PFSK-1 (cell line): Measurements from ENCODE around the gene ANKRD17.

Experiments
- FOXP2 ChIP-seq: optimal IDR thresholded peaks from 2 replicates; pipeline ENCODE3; 2011; ENCODE audit warnings: borderline replicate concordance, control low read depth, inconsistent platforms; ENCODE audit not compliant: insufficient read depth; ENCODE audit errors: extremely low read length, extremely low read depth
- POLR2AphosphoS5 ChIP-seq: IDR thresholded peaks from 2 replicates; pipeline ENCODE4 v1.6.1; 2012; ENCODE audit warnings: low read depth, mild to moderate bottlenecking, control low read depth, low read length, moderate library complexity
- SIN3A ChIP-seq: IDR thresholded peaks from 2 replicates; pipeline ENCODE4 v1.6.1; 2012; ENCODE audit warnings: mild to moderate bottlenecking, low read length, moderate library complexity, borderline replicate concordance; ENCODE audit not compliant: insufficient read depth
- TAF1 ChIP-seq: IDR thresholded peaks from 2 replicates; pipeline ENCODE4 v1.6.1; 2012; ENCODE audit warnings: low read length, control low read depth, borderline replicate concordance; ENCODE audit not compliant: insufficient read depth
- TF ChIP-seq, protein P1 (sequence below), 2 experiments: IDR thresholded peaks; 2 replicates each; pipeline versions ENCODE4 v1.6.1 to v1.8.0; 2011 to 2012; ENCODE audit warnings: low read depth in 2 of 2, low read length in 2 of 2, control low read depth in 1 of 2, inconsistent platforms in 1 of 2, mild to moderate bottlenecking in 1 of 2, moderate library complexity in 1 of 2; ENCODE audit not compliant: insufficient read depth in 1 of 2

Gene ANKRD17

GRCh38 chr4:73156394-73156793 lies 102.2 kb downstream of the ANKRD17 start:
- TF ChIP-seq, protein P1, sequence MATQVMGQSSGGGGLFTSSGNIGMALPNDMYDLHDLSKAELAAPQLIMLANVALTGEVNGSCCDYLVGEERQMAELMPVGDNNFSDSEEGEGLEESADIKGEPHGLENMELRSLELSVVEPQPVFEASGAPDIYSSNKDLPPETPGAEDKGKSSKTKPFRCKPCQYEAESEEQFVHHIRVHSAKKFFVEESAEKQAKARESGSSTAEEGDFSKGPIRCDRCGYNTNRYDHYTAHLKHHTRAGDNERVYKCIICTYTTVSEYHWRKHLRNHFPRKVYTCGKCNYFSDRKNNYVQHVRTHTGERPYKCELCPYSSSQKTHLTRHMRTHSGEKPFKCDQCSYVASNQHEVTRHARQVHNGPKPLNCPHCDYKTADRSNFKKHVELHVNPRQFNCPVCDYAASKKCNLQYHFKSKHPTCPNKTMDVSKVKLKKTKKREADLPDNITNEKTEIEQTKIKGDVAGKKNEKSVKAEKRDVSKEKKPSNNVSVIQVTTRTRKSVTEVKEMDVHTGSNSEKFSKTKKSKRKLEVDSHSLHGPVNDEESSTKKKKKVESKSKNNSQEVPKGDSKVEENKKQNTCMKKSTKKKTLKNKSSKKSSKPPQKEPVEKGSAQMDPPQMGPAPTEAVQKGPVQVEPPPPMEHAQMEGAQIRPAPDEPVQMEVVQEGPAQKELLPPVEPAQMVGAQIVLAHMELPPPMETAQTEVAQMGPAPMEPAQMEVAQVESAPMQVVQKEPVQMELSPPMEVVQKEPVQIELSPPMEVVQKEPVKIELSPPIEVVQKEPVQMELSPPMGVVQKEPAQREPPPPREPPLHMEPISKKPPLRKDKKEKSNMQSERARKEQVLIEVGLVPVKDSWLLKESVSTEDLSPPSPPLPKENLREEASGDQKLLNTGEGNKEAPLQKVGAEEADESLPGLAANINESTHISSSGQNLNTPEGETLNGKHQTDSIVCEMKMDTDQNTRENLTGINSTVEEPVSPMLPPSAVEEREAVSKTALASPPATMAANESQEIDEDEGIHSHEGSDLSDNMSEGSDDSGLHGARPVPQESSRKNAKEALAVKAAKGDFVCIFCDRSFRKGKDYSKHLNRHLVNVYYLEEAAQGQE (IDR thresholded peaks at IDR 0.05; ENCODE audit: insufficient read depth in 1 of 2, low read depth in 2 of 2, low read length in 2 of 2): no peak
- TF ChIP-seq POLR2AphosphoS5 (no peak), TAF1 (no peak), FOXP2 (no peak), SIN3A (no peak)

GRCh38 chr4:73152893-73153292 lies 105.7 kb downstream of the ANKRD17 start:
- TF ChIP-seq, protein P1 (IDR thresholded peaks at IDR 0.05; ENCODE audit: insufficient read depth in 1 of 2, low read depth in 2 of 2, low read length in 2 of 2): no peak
- TF ChIP-seq FOXP2 (no peak), POLR2AphosphoS5 (no peak), SIN3A (no peak), TAF1 (no peak)

- TF ChIP-seq FOXP2 (no peak), POLR2AphosphoS5 (no peak), TAF1 (no peak), SIN3A (no peak)
- TF ChIP-seq, protein P1 (IDR thresholded peaks at IDR 0.05; ENCODE audit: insufficient read depth in 1 of 2, low read depth in 2 of 2, low read length in 2 of 2): no peak
These were observed 115.5 kb downstream of the ANKRD17 start for GRCh38 chr4:73142995-73143547.

DNA sequence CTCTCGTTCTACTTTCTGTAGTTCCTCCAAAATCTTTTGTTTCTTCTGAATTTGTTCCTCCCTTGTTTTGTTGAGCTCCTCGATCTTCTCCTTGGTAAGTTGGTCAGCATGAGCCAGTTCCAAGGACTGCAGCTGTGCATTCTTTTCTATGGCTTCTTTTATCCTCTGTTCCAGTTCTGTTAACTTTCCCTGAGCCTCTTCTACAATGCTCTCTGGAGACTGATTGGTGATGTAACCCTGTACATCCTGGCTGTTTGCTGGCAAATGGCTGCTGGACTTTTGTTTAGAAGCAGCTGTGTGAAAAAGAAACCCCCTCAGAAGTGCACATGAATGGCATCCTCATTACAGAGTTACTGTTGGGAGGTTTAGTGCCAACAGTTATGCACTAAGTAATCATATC lies 118.6 kb downstream of the ANKRD17 start:
- TF ChIP-seq FOXP2: no peak
- TF ChIP-seq, protein P1 (IDR thresholded peaks at IDR 0.05; ENCODE audit: insufficient read depth in 1 of 2, low read depth in 2 of 2, low read length in 2 of 2): no peak
- no peak for TF ChIP-seq SIN3A
- no peak for TF ChIP-seq TAF1
- no peak for TF ChIP-seq POLR2AphosphoS5

DNA sequence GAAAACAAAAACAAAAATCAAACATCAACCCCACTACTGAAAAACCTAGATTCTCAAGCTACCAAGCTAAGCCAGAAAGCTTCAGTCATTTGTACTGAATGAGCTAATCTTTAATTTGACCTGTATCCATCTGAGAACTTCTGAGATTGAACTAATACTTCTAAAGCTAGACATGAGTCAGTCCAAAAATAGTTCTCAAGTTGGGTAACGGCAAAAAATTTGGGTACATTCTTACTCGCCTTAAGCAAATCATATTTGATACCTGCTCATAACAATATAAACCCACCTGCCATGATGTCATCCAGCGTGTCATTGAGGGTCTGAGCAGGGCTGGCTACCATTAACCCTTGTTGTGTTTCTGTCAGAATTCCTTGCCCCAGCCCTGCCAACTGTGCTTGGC lies 119.4 kb downstream of the ANKRD17 start:
- TF ChIP-seq, protein P1 (IDR thresholded peaks at IDR 0.05; ENCODE audit: insufficient read depth in 1 of 2, low read depth in 2 of 2, low read length in 2 of 2): no peak
- TF ChIP-seq TAF1 (no peak), SIN3A (no peak), FOXP2 (no peak), POLR2AphosphoS5 (no peak)
